ENCODE data around the gene THOC1.

THOC1 gene

GRCh38 chr18:248053-248452, 19.8 kb downstream of the THOC1 start:
- H3K27me3 ChIP-seq (ENCODE audit: control insufficient read depth, insufficient read depth, low read length), result no peaks in the 10 kb centered on the region
- peaks cover 92% of the 10 kb centered on the region for H3K36me3 ChIP-seq (ENCODE audit: control insufficient read depth, insufficient read depth, low read length)
- no peak overlapping the region for H3K9ac ChIP-seq (ENCODE audit: low read depth, low read length)
- no peak overlapping the region for H3K27ac ChIP-seq (ENCODE audit: low read depth, low read length)
- H3K4me1 ChIP-seq (ENCODE audit: control insufficient read depth, insufficient read depth, low read length), result no peaks in the 10 kb centered on the region
- no peak overlapping the region for H3K4me3 ChIP-seq (ENCODE audit: low read depth, low read length)
- H3K9me3 ChIP-seq (ENCODE audit: control insufficient read depth, insufficient read depth, low read length), result no peaks in the 10 kb centered on the region

- no peaks in the 10 kb centered on the region for H3K4me1 ChIP-seq (ENCODE audit: control insufficient read depth, insufficient read depth, low read length)
- no peaks in the 10 kb centered on the region for H3K9me3 ChIP-seq (ENCODE audit: control insufficient read depth, insufficient read depth, low read length)
- no peaks in the 10 kb centered on the region for H3K27me3 ChIP-seq (ENCODE audit: control insufficient read depth, insufficient read depth, low read length)
- peaks cover 89% of the 10 kb centered on the region for H3K36me3 ChIP-seq (ENCODE audit: control insufficient read depth, insufficient read depth, low read length)
- no peak overlapping the region for H3K9ac ChIP-seq (ENCODE audit: low read depth, low read length)
- H3K4me3 ChIP-seq (ENCODE audit: low read depth, low read length), result no peak overlapping the region
- no peak overlapping the region for H3K27ac ChIP-seq (ENCODE audit: low read depth, low read length)
These were observed 22.5 kb downstream of the THOC1 start for GRCh38 chr18:245282-245847.

- Histone ChIP-seq H3K9ac (ENCODE audit: low read depth, low read length) (no peak overlapping the region), H3K27ac (ENCODE audit: low read depth, low read length) (no peak overlapping the region), H3K36me3 (ENCODE audit: control insufficient read depth, insufficient read depth, low read length) (peaks cover 61% of the 10 kb centered on the region), H3K27me3 (ENCODE audit: control insufficient read depth, insufficient read depth, low read length) (no peaks in the 10 kb centered on the region), H3K4me3 (ENCODE audit: low read depth, low read length) (no peak overlapping the region), H3K4me1 (ENCODE audit: control insufficient read depth, insufficient read depth, low read length) (no peaks in the 10 kb centered on the region), H3K9me3 (ENCODE audit: control insufficient read depth, insufficient read depth, low read length) (no peaks in the 10 kb centered on the region)
These were observed 27.7 kb downstream of the THOC1 start for GRCh38 chr18:240175-240574.

GRCh38 chr18:231563-231962, 36.3 kb downstream of the THOC1 start:
- Histone ChIP-seq H3K4me1 (ENCODE audit: control insufficient read depth, insufficient read depth, low read length) (no peaks in the 10 kb centered on the region), H3K27ac (ENCODE audit: low read depth, low read length) (no peak overlapping the region), H3K4me3 (ENCODE audit: low read depth, low read length) (no peak overlapping the region), H3K9me3 (ENCODE audit: control insufficient read depth, insufficient read depth, low read length) (no peaks in the 10 kb centered on the region), H3K36me3 (ENCODE audit: control insufficient read depth, insufficient read depth, low read length) (peaks cover 11% of the 10 kb centered on the region), H3K9ac (ENCODE audit: low read depth, low read length) (no peak overlapping the region), H3K27me3 (ENCODE audit: control insufficient read depth, insufficient read depth, low read length) (no peaks in the 10 kb centered on the region)

- Histone ChIP-seq H3K27me3 (ENCODE audit: control insufficient read depth, insufficient read depth, low read length) (no peaks in the 10 kb centered on the region), H3K4me3 (ENCODE audit: low read depth, low read length) (no peak overlapping the region), H3K9me3 (ENCODE audit: control insufficient read depth, insufficient read depth, low read length) (no peaks in the 10 kb centered on the region), H3K36me3 (ENCODE audit: control insufficient read depth, insufficient read depth, low read length) (peaks cover 40% of the 10 kb centered on the region), H3K9ac (ENCODE audit: low read depth, low read length) (no peak overlapping the region), H3K27ac (ENCODE audit: low read depth, low read length) (no peak overlapping the region), H3K4me1 (ENCODE audit: control insufficient read depth, insufficient read depth, low read length) (no peaks in the 10 kb centered on the region)
These were observed 39.3 kb downstream of the THOC1 start for GRCh38 chr18:228586-228985.

GRCh38 chr18:227902-228301, 39.9 kb downstream of the THOC1 start:
- H3K4me1 ChIP-seq (ENCODE audit: control insufficient read depth, insufficient read depth, low read length), result no peaks in the 10 kb centered on the region
- H3K9ac ChIP-seq (ENCODE audit: low read depth, low read length), result no peak overlapping the region
- no peak overlapping the region for H3K27ac ChIP-seq (ENCODE audit: low read depth, low read length)
- no peak overlapping the region for H3K4me3 ChIP-seq (ENCODE audit: low read depth, low read length)
- peaks cover 47% of the 10 kb centered on the region for H3K36me3 ChIP-seq (ENCODE audit: control insufficient read depth, insufficient read depth, low read length)
- no peaks in the 10 kb centered on the region for H3K27me3 ChIP-seq (ENCODE audit: control insufficient read depth, insufficient read depth, low read length)
- no peaks in the 10 kb centered on the region for H3K9me3 ChIP-seq (ENCODE audit: control insufficient read depth, insufficient read depth, low read length)

- peaks cover 51% of the 10 kb centered on the region for H3K36me3 ChIP-seq (ENCODE audit: control insufficient read depth, insufficient read depth, low read length)
- no peak overlapping the region for H3K9ac ChIP-seq (ENCODE audit: low read depth, low read length)
- no peak overlapping the region for H3K4me3 ChIP-seq (ENCODE audit: low read depth, low read length)
- H3K27ac ChIP-seq (ENCODE audit: low read depth, low read length), result no peak overlapping the region
- no peaks in the 10 kb centered on the region for H3K9me3 ChIP-seq (ENCODE audit: control insufficient read depth, insufficient read depth, low read length)
- no peaks in the 10 kb centered on the region for H3K4me1 ChIP-seq (ENCODE audit: control insufficient read depth, insufficient read depth, low read length)
- no peaks in the 10 kb centered on the region for H3K27me3 ChIP-seq (ENCODE audit: control insufficient read depth, insufficient read depth, low read length)
These were observed 40.5 kb downstream of the THOC1 start for GRCh38 chr18:227374-227773.

GRCh38 chr18:225745-226144, 42.1 kb downstream of the THOC1 start:
- no peak overlapping the region for H3K4me3 ChIP-seq (ENCODE audit: low read depth, low read length)
- H3K9ac ChIP-seq (ENCODE audit: low read depth, low read length), result no peak overlapping the region
- H3K27me3 ChIP-seq (ENCODE audit: control insufficient read depth, insufficient read depth, low read length), result no peaks in the 10 kb centered on the region
- peaks cover 59% of the 10 kb centered on the region for H3K36me3 ChIP-seq (ENCODE audit: control insufficient read depth, insufficient read depth, low read length)
- H3K27ac ChIP-seq (ENCODE audit: low read depth, low read length), result no peak overlapping the region
- no peaks in the 10 kb centered on the region for H3K4me1 ChIP-seq (ENCODE audit: control insufficient read depth, insufficient read depth, low read length)
- no peaks in the 10 kb centered on the region for H3K9me3 ChIP-seq (ENCODE audit: control insufficient read depth, insufficient read depth, low read length)

- peaks cover 90% of the 10 kb centered on the region for H3K36me3 ChIP-seq (ENCODE audit: control insufficient read depth, insufficient read depth, low read length)
- no peaks in the 10 kb centered on the region for H3K27me3 ChIP-seq (ENCODE audit: control insufficient read depth, insufficient read depth, low read length)
- H3K27ac ChIP-seq (ENCODE audit: low read depth, low read length), result no peak overlapping the region
- no peak overlapping the region for H3K9ac ChIP-seq (ENCODE audit: low read depth, low read length)
- H3K9me3 ChIP-seq (ENCODE audit: control insufficient read depth, insufficient read depth, low read length), result peaks cover 12% of the 10 kb centered on the region
- no peaks in the 10 kb centered on the region for H3K4me1 ChIP-seq (ENCODE audit: control insufficient read depth, insufficient read depth, low read length)
- no peak overlapping the region for H3K4me3 ChIP-seq (ENCODE audit: low read depth, low read length)
These were observed 47.1 kb downstream of the THOC1 start for GRCh38 chr18:220708-221107.

GRCh38 chr18:217532-218336, 50.1 kb downstream of the THOC1 start:
- Histone ChIP-seq H3K4me1 (ENCODE audit: control insufficient read depth, insufficient read depth, low read length) (no peaks in the 10 kb centered on the region), H3K4me3 (ENCODE audit: low read depth, low read length) (no peak overlapping the region), H3K27me3 (ENCODE audit: control insufficient read depth, insufficient read depth, low read length) (no peaks in the 10 kb centered on the region), H3K27ac (ENCODE audit: low read depth, low read length) (no peak overlapping the region), H3K9me3 (ENCODE audit: control insufficient read depth, insufficient read depth, low read length) (peaks cover 12% of the 10 kb centered on the region), H3K36me3 (ENCODE audit: control insufficient read depth, insufficient read depth, low read length) (peaks cover 91% of the 10 kb centered on the region), H3K9ac (ENCODE audit: low read depth, low read length) (no peak overlapping the region)

- peaks cover 92% of the 10 kb centered on the region for H3K36me3 ChIP-seq (ENCODE audit: control insufficient read depth, insufficient read depth, low read length)
- no peak overlapping the region for H3K4me3 ChIP-seq (ENCODE audit: low read depth, low read length)
- H3K9ac ChIP-seq (ENCODE audit: low read depth, low read length), result no peak overlapping the region
- peaks cover 12% of the 10 kb centered on the region for H3K9me3 ChIP-seq (ENCODE audit: control insufficient read depth, insufficient read depth, low read length)
- H3K27ac ChIP-seq (ENCODE audit: low read depth, low read length), result no peak overlapping the region
- H3K27me3 ChIP-seq (ENCODE audit: control insufficient read depth, insufficient read depth, low read length), result no peaks in the 10 kb centered on the region
- H3K4me1 ChIP-seq (ENCODE audit: control insufficient read depth, insufficient read depth, low read length), result peaks cover 6% of the 10 kb centered on the region
These were observed 52.3 kb downstream of the THOC1 start for GRCh38 chr18:215448-216010.

Data from HUES48 (cell line).